Measurements from ENCODE around the gene TRIM17. TPM values are rescaled to one million over a fixed set of nuclear protein-coding genes. Genes with fewer than 3 reads are reported as not detected.

TRIM17 gene
- total RNA-seq, 1 donor from 2014 or later: 9.4 TPM

GRCh38 chr1:228397966-228398365 lies 18.7 kb downstream of the TRIM17 start:
- peaks cover 4% of the 10 kb centered on the region for H3K4me1 Mint-ChIP-seq (ENCODE audit: unreplicated experiment)
- H3K9me3 Mint-ChIP-seq: no peaks in the 10 kb centered on the region
- TF ChIP-seq CTCF (conservative IDR thresholded peaks at IDR 0.05): no peak
- H3K27ac Mint-ChIP-seq: no peak overlapping the region
- H3K4me3 Mint-ChIP-seq: no peak overlapping the region
- no peaks in the 10 kb centered on the region for H3K27me3 Mint-ChIP-seq
- peaks cover 4% of the 10 kb centered on the region for H3K36me3 Mint-ChIP-seq
- no peak for DNase-seq (ENCODE audit: extremely low spot score, unreplicated experiment)

GRCh38 chr1:228396770-228397662 lies 19.6 kb downstream of the TRIM17 start:
- no peak for DNase-seq (ENCODE audit: extremely low spot score, unreplicated experiment)
- H3K27ac Mint-ChIP-seq: no peak overlapping the region
- peaks cover 4% of the 10 kb centered on the region for H3K4me1 Mint-ChIP-seq (ENCODE audit: unreplicated experiment)
- H3K36me3 Mint-ChIP-seq: peaks cover 4% of the 10 kb centered on the region
- TF ChIP-seq CTCF (conservative IDR thresholded peaks at IDR 0.05): no peak
- H3K27me3 Mint-ChIP-seq: no peaks in the 10 kb centered on the region
- H3K4me3 Mint-ChIP-seq: no peak overlapping the region
- no peaks in the 10 kb centered on the region for H3K9me3 Mint-ChIP-seq

GRCh38 chr1:228394571-228395394 lies 21.9 kb downstream of the TRIM17 start:
- no peak overlapping the region for H3K27ac Mint-ChIP-seq
- no peaks in the 10 kb centered on the region for H3K4me1 Mint-ChIP-seq (ENCODE audit: unreplicated experiment)
- no peaks in the 10 kb centered on the region for H3K9me3 Mint-ChIP-seq
- no peaks in the 10 kb centered on the region for H3K27me3 Mint-ChIP-seq
- TF ChIP-seq CTCF (conservative IDR thresholded peaks at IDR 0.05): no peak
- DNase-seq (ENCODE audit: extremely low spot score, unreplicated experiment): no peak
- H3K36me3 Mint-ChIP-seq: peaks cover 4% of the 10 kb centered on the region
- H3K4me3 Mint-ChIP-seq: no peak overlapping the region

DNA sequence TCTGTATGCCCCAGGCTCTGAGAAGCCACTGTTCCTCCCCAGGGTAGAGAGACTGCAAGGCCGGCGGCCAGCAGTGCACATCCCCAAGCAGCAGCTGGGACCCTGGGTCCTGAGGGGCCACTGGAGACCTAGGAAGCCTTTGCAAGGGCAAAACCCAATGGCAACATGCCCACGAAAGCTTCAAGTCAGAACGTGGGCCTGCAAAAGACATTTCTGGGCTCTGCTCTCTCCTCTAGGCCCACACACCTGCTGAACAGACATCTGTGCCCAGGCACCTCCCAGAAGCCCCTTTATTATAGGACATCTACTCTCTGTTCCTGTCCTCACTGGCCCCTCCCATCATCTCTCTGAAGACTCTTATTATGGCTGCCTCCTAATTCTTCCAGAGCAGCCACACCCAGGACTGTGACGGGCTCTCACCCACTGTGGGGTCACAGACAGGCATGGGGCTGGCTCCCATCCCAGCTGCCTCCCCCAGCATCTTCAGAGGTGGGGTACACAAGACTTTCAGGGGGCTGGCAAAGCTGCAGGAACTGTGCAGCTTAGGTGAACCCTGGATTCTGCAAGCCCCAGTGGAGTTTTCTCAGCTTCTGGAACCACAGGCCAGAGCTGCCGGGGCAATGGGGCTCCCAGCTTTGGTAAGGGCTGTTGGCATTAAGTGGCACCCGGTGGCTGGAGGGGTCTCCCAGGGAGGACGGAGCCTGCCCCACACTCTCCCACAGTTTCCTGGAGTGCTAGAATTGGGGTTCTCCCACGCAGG lies 22.7 kb downstream of the TRIM17 start:
- Mint-ChIP-seq H3K27me3 (no peaks in the 10 kb centered on the region), H3K4me3 (no peak overlapping the region), H3K36me3 (peaks cover 4% of the 10 kb centered on the region), H3K4me1 (ENCODE audit: unreplicated experiment) (no peaks in the 10 kb centered on the region), H3K9me3 (no peaks in the 10 kb centered on the region), H3K27ac (peak overlapping the region; percentile 41)
- no peak for TF ChIP-seq CTCF (conservative IDR thresholded peaks at IDR 0.05)
- DNase-seq (ENCODE audit: extremely low spot score, unreplicated experiment): no peak

GRCh38 chr1:228393268-228393701 lies 23.4 kb downstream of the TRIM17 start:
- Mint-ChIP-seq H3K36me3 (peaks cover 4% of the 10 kb centered on the region), H3K27ac (peak overlapping the region; percentile 41), H3K9me3 (no peaks in the 10 kb centered on the region), H3K4me1 (ENCODE audit: unreplicated experiment) (no peaks in the 10 kb centered on the region), H3K27me3 (no peaks in the 10 kb centered on the region), H3K4me3 (no peak overlapping the region)
- DNase-seq (ENCODE audit: extremely low spot score, unreplicated experiment): no peak
- TF ChIP-seq CTCF (conservative IDR thresholded peaks at IDR 0.05): peak; percentile 42

Measured in type B pancreatic cell (in vitro differentiated cells).